Activated CD8-positive, alpha-beta T cell treated with anti-CD3 and anti-CD28 coated beads for 36 hours (primary cell): Measurements from ENCODE around the gene TMEM176B. TPM values are rescaled to one million over a fixed set of nuclear protein-coding genes. Genes with fewer than 3 reads are reported as not detected.
A peak's percentile ranks its signal among the peaks of the same experiment; 100 is the strongest.

Source experiments
- ATAC-seq: fragments of 200-7000 bp; cut with Tn5 transposase; one replicate; pipeline ENCODE4 v1.10.0; 2021; ENCODE audit warnings: mild to moderate bottlenecking, moderate library complexity
- CTCF ChIA-PET: fragments of 350-600 bp; sonication (Branson Sonifier 250); formaldehyde crosslinking; loops from one replicate; lab custom pipeline; 2021; ENCODE audit warnings: antibody characterized with exemption; lab: Charles Lee
- POLR2A ChIA-PET: fragments of 350-600 bp; sonication (Branson Sonifier 250); formaldehyde crosslinking; loops from one replicate; lab custom pipeline; 2021; ENCODE audit warnings: antibody characterized with exemption; lab: Charles Lee
- DNase-seq: peaks from one replicate; pipeline ENCODE4 v3.0.0-alpha.2; 2020
- H3K27ac Mint-ChIP-seq: one replicate; pipeline ENCODE4 v1.8.0; 2021; ENCODE audit warnings: mild to moderate bottlenecking, mixed read lengths
- H3K27me3 Mint-ChIP-seq: one replicate; pipeline ENCODE4 v1.8.0; 2021; ENCODE audit warnings: mixed read lengths
- H3K36me3 Mint-ChIP-seq: one replicate; pipeline ENCODE4 v1.8.0; 2021; ENCODE audit warnings: low read depth, mixed read lengths
- H3K4me1 Mint-ChIP-seq: one replicate; pipeline ENCODE4 v1.8.0; 2021; ENCODE audit warnings: low read depth, mixed read lengths
- H3K4me3 Mint-ChIP-seq: one replicate; pipeline ENCODE4 v1.8.0; 2021; ENCODE audit warnings: mild to moderate bottlenecking, moderate library complexity, mixed read lengths
- H3K9me3 Mint-ChIP-seq: one replicate; pipeline ENCODE4 v1.8.0; 2021; ENCODE audit warnings: mixed read lengths
- CTCF ChIP-seq: fragments of 200-600 bp; IDR thresholded peaks from one replicate; pipeline ENCODE4 v1.8.0; 2022; ENCODE audit warnings: antibody characterized with exemption, mild to moderate bottlenecking
- intact Hi-C: fragments of 100-400 bp; cut with micrococcal nuclease; formaldehyde crosslinking; loops from one replicate; pipeline ENCODE4 v1.10.0; 2022
- total RNA-seq, 2 experiments: library from RNA; stranded (reverse); gene quantifications; one replicate each; pipeline ENCODE4 v1.2.3, GENCODE V29; 2021

The TMEM176B gene
- total RNA-seq, 2 experiments from 2014 or later, result not detected

DNA sequence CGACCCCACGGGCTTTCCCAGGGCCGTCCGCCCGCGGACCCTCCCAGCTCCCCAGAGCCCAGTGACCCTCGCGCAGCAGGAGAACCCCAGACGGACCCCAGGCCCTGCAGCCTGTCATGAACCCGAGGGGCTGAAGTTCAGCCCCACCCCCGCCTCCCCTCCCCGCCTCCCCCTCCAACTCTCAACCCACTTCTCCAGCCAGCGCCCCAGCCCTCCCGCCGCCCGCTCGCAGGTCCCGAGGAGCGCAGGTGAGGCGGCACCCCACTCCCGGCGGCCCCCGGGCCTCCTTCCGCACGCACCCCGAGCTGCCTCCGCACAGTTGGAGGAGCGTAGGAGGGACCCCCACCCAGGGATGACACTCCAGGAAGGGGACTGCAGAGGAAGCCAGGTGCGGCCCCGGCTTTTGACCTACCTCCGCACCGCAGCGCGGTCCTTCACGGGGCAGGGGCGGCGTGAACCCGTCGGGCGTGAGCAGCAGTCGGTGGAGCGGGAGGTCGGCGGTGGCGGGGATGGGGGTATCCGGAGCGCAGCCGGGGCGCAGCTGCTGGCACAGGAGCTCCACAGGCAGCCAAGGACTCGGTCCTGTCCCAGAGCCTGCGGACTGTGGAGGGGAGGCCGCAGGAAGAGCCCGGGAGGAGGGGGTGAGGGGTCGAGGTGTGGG is 547 bp upstream of the TMEM176B start, which contains the start of gene TMEM176A:
TSS of gene TMEM176A (plus strand) at position 189 of the 661 bp plus-strand sequence. CDS start 782 bp downstream, outside the sequence.
- Mint-ChIP-seq H3K4me1 (peaks cover 5% of the 10 kb centered on the region), H3K27me3 (peaks cover 38% of the 10 kb centered on the region), H3K27ac (no peak within 1 kb of the TSS), H3K4me3 (peak within 1 kb of the TSS; percentile 30), H3K9me3 (peaks cover 5% of the 10 kb centered on the region), H3K36me3 (no peaks in the 10 kb centered on the region)
- TF ChIP-seq CTCF, result no peak
- peak; percentile 19 for DNase-seq
- intact Hi-C loops, result no loop called here
- peak; percentile 45 for ATAC-seq
- POLR2A ChIA-PET, result no interaction called here
- CTCF ChIA-PET, result no interaction called here

DNA sequence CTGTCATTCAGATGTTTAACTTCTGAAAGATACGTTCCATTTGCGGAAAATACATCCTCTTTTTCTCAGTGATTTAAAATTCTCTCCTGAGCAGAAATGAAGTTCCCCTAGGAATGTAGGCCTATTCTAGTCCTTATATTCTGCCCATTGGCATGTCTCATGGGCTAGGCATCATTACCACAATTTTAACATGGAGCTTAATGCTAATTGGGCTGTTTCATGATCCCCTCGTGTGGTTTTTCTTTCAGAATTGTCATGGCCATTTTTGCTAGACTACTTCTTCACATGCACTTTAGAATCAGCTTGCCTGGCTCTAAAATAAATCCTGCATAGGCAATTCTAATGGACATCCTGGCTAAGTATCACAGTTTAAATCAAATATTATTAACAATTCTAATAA is 1.0 kb downstream of the TMEM176B start:
- Mint-ChIP-seq H3K9me3 (peaks cover 5% of the 10 kb centered on the region), H3K27me3 (peaks cover 38% of the 10 kb centered on the region), H3K36me3 (no peaks in the 10 kb centered on the region), H3K4me1 (peaks cover 5% of the 10 kb centered on the region), H3K27ac (no peak overlapping the region), H3K4me3 (peak overlapping the region; percentile 20)
- TF ChIP-seq CTCF, result no peak
- intact Hi-C loops, result no loop called here
- ChIA-PET POLR2A (no interaction called here), CTCF (interaction anchor here (1.0 kb wide), 1 partner anchor 79 kb away, joined by 6 read pairs; no protein-coding TSS in a partner anchor)
- ATAC-seq, result no peak
- DNase-seq, result no peak

DNA sequence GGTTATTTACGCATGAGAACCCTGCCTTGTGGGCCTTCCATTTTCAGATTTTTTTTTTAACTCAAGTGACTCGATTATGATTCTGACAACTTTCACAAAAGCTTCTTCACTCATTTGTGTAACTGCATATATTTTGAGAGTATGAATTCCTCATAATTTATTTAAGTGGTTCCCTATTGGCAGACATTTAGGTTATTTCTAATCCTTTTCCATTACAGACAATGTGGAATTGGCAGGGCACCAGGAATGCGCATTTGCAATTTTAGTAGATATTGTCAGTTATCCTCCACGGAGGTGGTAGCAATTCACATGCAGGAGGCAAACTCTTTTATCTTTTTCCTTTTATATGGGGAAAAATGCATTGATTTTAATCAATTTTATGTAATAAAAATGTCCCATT is 2.5 kb downstream of the TMEM176B start:
- ChIA-PET POLR2A (no interaction called here), CTCF (no interaction called here)
- Mint-ChIP-seq H3K9me3 (peaks cover 5% of the 10 kb centered on the region), H3K4me3 (no peak overlapping the region), H3K27ac (no peak overlapping the region), H3K27me3 (peaks cover 36% of the 10 kb centered on the region), H3K4me1 (peaks cover 5% of the 10 kb centered on the region), H3K36me3 (no peaks in the 10 kb centered on the region)
- TF ChIP-seq CTCF, result no peak
- intact Hi-C loops, result no loop called here
- ATAC-seq (no peak), DNase-seq (no peak)

DNA sequence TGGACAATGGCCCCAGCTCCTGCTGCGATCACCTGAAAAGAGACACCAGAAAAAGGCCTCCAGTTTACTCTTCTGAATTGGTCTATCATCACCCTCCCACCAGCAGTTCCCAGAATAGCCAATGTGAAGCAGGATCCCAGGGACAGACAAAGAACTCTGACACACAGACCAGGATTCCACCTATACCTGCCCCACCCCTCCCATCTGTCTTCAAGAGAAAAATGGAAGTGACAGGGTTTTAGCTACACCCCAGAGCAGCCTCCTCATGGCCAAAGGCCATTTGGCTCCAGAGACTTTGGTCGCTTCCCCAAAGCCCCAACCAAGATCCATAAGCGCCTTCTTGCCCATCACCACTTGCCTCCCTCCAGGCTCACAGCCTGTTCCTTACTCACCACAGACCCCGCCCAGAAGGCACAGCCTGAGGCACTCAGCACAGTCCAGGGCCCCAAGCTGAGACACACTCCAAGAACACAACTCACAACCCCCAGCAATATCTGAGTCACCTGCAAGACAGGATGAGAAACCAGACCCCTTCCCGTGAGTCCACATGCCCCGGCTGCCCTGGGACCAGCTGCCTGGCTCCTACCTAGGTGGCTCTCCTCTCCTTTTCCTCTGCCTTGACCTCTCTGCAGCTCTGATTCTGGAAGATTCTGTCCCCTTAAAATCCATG is 6.5 kb downstream of the TMEM176B start:
- POLR2A ChIA-PET, result no interaction called here
- Mint-ChIP-seq H3K9me3 (peaks cover 5% of the 10 kb centered on the region), H3K4me3 (no peak overlapping the region), H3K27me3 (peaks cover 9% of the 10 kb centered on the region), H3K27ac (no peak overlapping the region), H3K4me1 (no peaks in the 10 kb centered on the region), H3K36me3 (no peaks in the 10 kb centered on the region)
- intact Hi-C loops, result no loop called here
- no peak for TF ChIP-seq CTCF
- no peak for DNase-seq
- CTCF ChIA-PET, result interaction anchor here (2.3 kb wide), 1 partner anchor 15 kb away, joined by 7 read pairs; no protein-coding TSS in a partner anchor
- no peak for ATAC-seq
